HepG2 (cell line): ENCODE results near the gene SPOP. TPM values are rescaled to one million over a fixed set of nuclear protein-coding genes. Genes with fewer than 3 reads are reported as not detected.
A peak's percentile ranks its signal among the peaks of the same experiment; 100 is the strongest.

ENCODE experiments used
- AHDC1 ChIP-seq: sonication (generic); formaldehyde crosslinking; IDR thresholded peaks from 2 replicates; pipeline ENCODE4 v1.5.1; 2020; ENCODE audit warnings: mild to moderate bottlenecking, missing genetic modification reagents, borderline replicate concordance
- HBP1 ChIP-seq: IDR thresholded peaks from 2 replicates; pipeline ENCODE4 v1.6.1; 2016; ENCODE audit warnings: low read depth, control low read depth
- KLF6 ChIP-seq: IDR thresholded peaks from 2 replicates; pipeline ENCODE4 v1.8.0; 2016; ENCODE audit warnings: missing biosample characterization, missing genetic modification reagents
- MXI1 ChIP-seq: IDR thresholded peaks from 3 replicates; pipeline ENCODE4 v1.6.1; 2012; ENCODE audit warnings: low read depth, low read length, inconsistent platforms, borderline replicate concordance
- NFIC ChIP-seq: IDR thresholded peaks from 2 replicates; pipeline ENCODE4 v1.6.1; 2012; ENCODE audit warnings: mild to moderate bottlenecking, low read length, inconsistent platforms
- SRF ChIP-seq: IDR thresholded peaks from 2 replicates; pipeline ENCODE4 v1.6.1; 2011; ENCODE audit warnings: mild to moderate bottlenecking, low read depth, low read length, moderate library complexity
- TP53 ChIP-seq: sonication (generic); formaldehyde crosslinking; conservative IDR thresholded peaks from 2 replicates; pipeline ENCODE4 v1.4.0; 2020; ENCODE audit warnings: missing genetic modification reagents
- ZMYM3 ChIP-seq: sonication (generic); formaldehyde crosslinking; IDR thresholded peaks from 2 replicates; pipeline ENCODE4 v1.5.1; 2020; ENCODE audit warnings: mild to moderate bottlenecking, missing genetic modification reagents
- ZNF138 ChIP-seq: sonication (generic); formaldehyde crosslinking; IDR thresholded peaks from 2 replicates; pipeline ENCODE4 v1.5.0; 2020; ENCODE audit warnings: mild to moderate bottlenecking, low read depth, missing genetic modification reagents
- ZNF30 ChIP-seq: sonication (generic); formaldehyde crosslinking; IDR thresholded peaks from 2 replicates; pipeline ENCODE4 v1.5.0; 2020; ENCODE audit warnings: mild to moderate bottlenecking, missing genetic modification reagents
- ZNF367 ChIP-seq: sonication (generic); formaldehyde crosslinking; IDR thresholded peaks from 2 replicates; pipeline ENCODE4 v1.4.0; 2020; ENCODE audit warnings: missing genetic modification reagents, borderline replicate concordance
- ZNF556 ChIP-seq: sonication (generic); formaldehyde crosslinking; IDR thresholded peaks from 2 replicates; pipeline ENCODE4 v1.4.0; 2020; ENCODE audit warnings: mild to moderate bottlenecking, missing genetic modification reagents, borderline replicate concordance
- ZNF607 ChIP-seq: sonication (generic); formaldehyde crosslinking; IDR thresholded peaks from 2 replicates; pipeline ENCODE4 v1.5.1; 2020; ENCODE audit warnings: missing genetic modification reagents, mild to moderate bottlenecking, borderline replicate concordance
- ZNF609 ChIP-seq: sonication (generic); formaldehyde crosslinking; IDR thresholded peaks from 2 replicates; pipeline ENCODE4 v1.4.0; 2020; ENCODE audit warnings: mild to moderate bottlenecking, missing genetic modification reagents, borderline replicate concordance
- ZNF713 ChIP-seq: sonication (generic); formaldehyde crosslinking; IDR thresholded peaks from 2 replicates; pipeline ENCODE4 v1.4.0; 2020; ENCODE audit warnings: mild to moderate bottlenecking, missing genetic modification reagents
- ZNF790 ChIP-seq: sonication (generic); formaldehyde crosslinking; IDR thresholded peaks from 2 replicates; pipeline ENCODE4 v1.8.0; 2022; ENCODE audit warnings: missing genetic modification reagents, mild to moderate bottlenecking, borderline replicate concordance
- ZNF850 ChIP-seq: sonication (generic); formaldehyde crosslinking; conservative IDR thresholded peaks from 2 replicates; pipeline ENCODE4 v1.9.0; 2021; ENCODE audit warnings: mild to moderate bottlenecking, missing genetic modification reagents
- polyA plus RNA-seq, 8 experiments: library from polyadenylated mRNA; depleted of rRNA in 3 of 8; stranded (reverse) in 7 of 8; unstranded in 1 of 8; fragments of >200 nt; fragmentation: Illumina TruSeq in 4 of 8; extraction: Trizol in 4 of 8; gene quantifications; 2 replicates each; pipeline versions ENCODE4 v1.2.1 to v1.2.3, GENCODE V29; 2011 to 2016; ENCODE audit warnings: low read depth in 4 of 8, missing spikeins in 1 of 8, mixed read lengths in 1 of 8; ENCODE audit not compliant: insufficient read depth in 1 of 8
- total RNA-seq, 5 experiments: library from RNA; depleted of rRNA; stranded (reverse); fragments of >200 nt; fragmentation: Illumina TruSeq; extraction: Trizol; gene quantifications; 2 replicates each; pipeline ENCODE4 v1.2.3, GENCODE V29; 2016; ENCODE audit warnings: low read depth in 1 of 5

SPOP gene
- total and polyA plus RNA-seq, 2 of the 13 experiments (the other 11 are each of a cell fraction or from before 2014, with no cell fraction given), result 52.8 to 60.8 TPM

DNA sequence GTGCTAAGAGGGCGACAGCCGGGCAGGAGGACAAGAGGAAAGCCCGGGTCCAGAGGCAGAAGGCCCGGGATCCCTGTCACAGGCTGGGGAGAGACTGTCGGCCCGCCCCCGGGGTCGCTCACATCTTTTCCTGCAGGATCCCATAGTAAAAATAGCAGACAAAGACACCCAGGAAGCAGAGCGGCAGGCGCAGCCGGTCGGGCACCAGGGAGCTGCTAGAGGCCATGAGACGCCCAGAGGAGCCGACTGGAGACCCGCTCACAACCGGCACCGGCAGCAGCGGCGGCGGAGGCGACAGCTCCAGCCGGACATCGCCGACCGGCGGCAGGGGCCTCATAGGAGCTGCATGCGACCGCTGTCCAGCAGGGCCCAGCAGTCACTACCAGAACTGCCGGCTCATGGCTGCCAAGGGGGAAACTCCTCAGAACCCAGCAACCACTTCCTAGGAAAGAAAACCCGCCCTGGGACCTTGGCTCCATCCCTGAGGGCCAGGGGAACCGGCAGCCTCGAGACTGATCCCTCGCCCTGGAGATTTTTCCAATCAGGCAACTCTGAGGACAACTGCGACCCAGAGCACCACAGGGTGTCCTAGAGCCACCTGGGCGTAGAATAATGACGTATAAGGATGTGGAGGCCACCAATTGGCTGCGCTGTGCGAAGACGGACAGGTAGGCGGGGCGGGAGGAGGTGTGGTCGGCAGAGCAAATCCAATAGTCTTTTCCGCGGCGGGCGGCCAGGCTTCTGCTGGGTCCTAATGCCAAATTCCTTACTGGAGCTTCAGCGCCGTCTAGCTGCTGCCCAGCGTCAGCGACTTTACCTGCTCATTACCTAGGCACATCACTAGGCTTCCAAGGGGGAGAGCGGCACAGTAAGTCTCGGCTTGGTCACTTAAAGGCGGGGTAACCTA, 30.0 kb upstream of the SPOP start, which contains the start of gene SLC35B1 (continued):
- no peak for TF ChIP-seq ZNF138
- peak; percentile 71; the same call in 1 of the 2 replicates for TF ChIP-seq NFIC
- no peak for TF ChIP-seq ZNF609 (CRISPR knock-in tag)
- peak; percentile 27; the same call in 1 of the 3 replicates for TF ChIP-seq MXI1
- peak; percentile 85; the same call in 1 of the 2 replicates for TF ChIP-seq KLF6
- TF ChIP-seq ZNF713 (CRISPR knock-in tag), result no peak
- no peak for TF ChIP-seq TP53 (CRISPR knock-in tag)
- TF ChIP-seq AHDC1 (CRISPR knock-in tag), result peak; percentile 30; the same call in 1 of the 2 replicates
- TF ChIP-seq ZNF556 (CRISPR knock-in tag), result peak; percentile 83
- 0 out of 2 replicates have a peak, but pooled peaks have one; percentile 46 for TF ChIP-seq ZNF850
- TF ChIP-seq HBP1 (CRISPR knock-in tag), result peak; percentile 37
- TF ChIP-seq ZNF607 (CRISPR knock-in tag), result 0 out of 2 replicates have a peak, but pooled peaks have one; percentile 54
- no peak for TF ChIP-seq ZNF367 (CRISPR knock-in tag)
- no peak for TF ChIP-seq SRF
- no peak for TF ChIP-seq ZNF790 (CRISPR knock-in tag)
- peak; percentile 97 for TF ChIP-seq ZMYM3 (CRISPR knock-in tag)
- 0 out of 2 replicates have a peak, but pooled peaks have one; percentile 79 for TF ChIP-seq ZNF30 (CRISPR knock-in tag)
